Stimulated activated CD8-positive, alpha-beta memory T cell treated with anti-CD3 and anti-CD28 coated beads, Interleukin-4, amount 100 ng/mL, for 48 hours (primary cell): ENCODE results near the gene PPP1R13B.

Experiments
- DNase-seq: peaks from one replicate; pipeline ENCODE4 v3.0.0-alpha.2; 2020

PPP1R13B gene

GRCh38 chr14:103770902-103771301 is 76.5 kb downstream of the PPP1R13B start:
- DNase-seq, result no peak

- DNase-seq, result no peak
These were observed 76.9 kb downstream of the PPP1R13B start for GRCh38 chr14:103770500-103770899.

GRCh38 chr14:103767336-103767894 is 80.0 kb downstream of the PPP1R13B start:
- DNase-seq, result no peak

GRCh38 chr14:103765526-103765925 is 81.8 kb downstream of the PPP1R13B start:
- no peak for DNase-seq

- no peak for DNase-seq
These were observed 83.5 kb downstream of the PPP1R13B start for GRCh38 chr14:103763730-103764488.

- no peak for DNase-seq
These were observed 84.8 kb downstream of the PPP1R13B start for GRCh38 chr14:103762541-103762940.

GRCh38 chr14:103762036-103762435 is 85.3 kb downstream of the PPP1R13B start:
- DNase-seq, result no peak

- no peak for DNase-seq
These were observed 89.2 kb downstream of the PPP1R13B start for GRCh38 chr14:103758059-103758776.

GRCh38 chr14:103755060-103755459 is 92.3 kb downstream of the PPP1R13B start:
- DNase-seq, result peak; percentile 4

- peak; percentile 2 for DNase-seq
These were observed 93.6 kb downstream of the PPP1R13B start for GRCh38 chr14:103753774-103754173.

- DNase-seq, result no peak
These were observed 97.5 kb downstream of the PPP1R13B start for GRCh38 chr14:103749860-103750259.

GRCh38 chr14:103749452-103749851 is 97.9 kb downstream of the PPP1R13B start:
- no peak for DNase-seq

- DNase-seq, result peak; percentile 60
These were observed 98.9 kb downstream of the PPP1R13B start for GRCh38 chr14:103748534-103748857.

GRCh38 chr14:103746701-103747100 is 100.7 kb downstream of the PPP1R13B start:
- DNase-seq, result no peak

- DNase-seq, result no peak
These were observed 102.0 kb downstream of the PPP1R13B start for GRCh38 chr14:103745424-103745823.

GRCh38 chr14:103744621-103745395 is 102.6 kb downstream of the PPP1R13B start:
- DNase-seq, result no peak

GRCh38 chr14:103743691-103744090 is 103.7 kb downstream of the PPP1R13B start:
- no peak for DNase-seq

- DNase-seq, result no peak
These were observed 104.7 kb downstream of the PPP1R13B start for GRCh38 chr14:103742499-103743255.

GRCh38 chr14:103741876-103742275 is 105.5 kb downstream of the PPP1R13B start:
- DNase-seq, result no peak

- no peak for DNase-seq
These were observed 106.2 kb downstream of the PPP1R13B start for GRCh38 chr14:103740991-103741689.

GRCh38 chr14:103739793-103740501 is 107.4 kb downstream of the PPP1R13B start:
- no peak for DNase-seq
